ENCODE results near the gene FBXO11.

FBXO11 gene

GRCh38 chr2:47783486-47784351 is 122.6 kb downstream of the FBXO11 start:
- TF ChIP-seq CTCF (IDR thresholded peaks at IDR 0.05; ENCODE audit: low read length, missing control alignments): no peak
- H3K4me3 ChIP-seq (replicated peaks; ENCODE audit: low read depth, low read length): peak overlapping the region; percentile 82
- peak; percentile 43 for DNase-seq (ENCODE audit: low read depth)

- no peak for TF ChIP-seq CTCF (IDR thresholded peaks at IDR 0.05; ENCODE audit: low read length, missing control alignments)
- peak; percentile 88 for DNase-seq (ENCODE audit: low read depth)
- peak within 1 kb of the TSS; percentile 82 for H3K4me3 ChIP-seq (replicated peaks; ENCODE audit: low read depth, low read length)
Observed at GRCh38 chr2:47782671-47783485, 123.4 kb downstream of the FBXO11 start, which contains the start of gene MSH6. Gene MSH6, plus strand, starts transcription at chr2:47783145. Its CDS starts 89 bp downstream, at chr2:47783234.

- TF ChIP-seq CTCF (IDR thresholded peaks at IDR 0.05; ENCODE audit: low read length, missing control alignments): no peak
- peak overlapping the region; percentile 82 for H3K4me3 ChIP-seq (replicated peaks; ENCODE audit: low read depth, low read length)
- no peak for DNase-seq (ENCODE audit: low read depth)
Observed at GRCh38 chr2:47782381-47782670, 124.0 kb downstream of the FBXO11 start.

- TF ChIP-seq CTCF (IDR thresholded peaks at IDR 0.05; ENCODE audit: low read length, missing control alignments): no peak
- no peak for DNase-seq (ENCODE audit: low read depth)
Observed at GRCh38 chr2:47779426-47779790, 126.9 kb downstream of the FBXO11 start.

GRCh38 chr2:47778698-47779425 is 127.4 kb downstream of the FBXO11 start:
- no peak for TF ChIP-seq CTCF (IDR thresholded peaks at IDR 0.05; ENCODE audit: low read length, missing control alignments)
- DNase-seq (ENCODE audit: low read depth): no peak
- no peak overlapping the region for H3K4me3 ChIP-seq (replicated peaks; ENCODE audit: low read depth, low read length)

More at GRCh38 chr2:47779426-47779790, 126.9 kb downstream of the FBXO11 start:
- H3K4me3 ChIP-seq (replicated peaks; ENCODE audit: low read depth, low read length): no peak overlapping the region

GRCh38 chr2:47777277-47777937 is 128.9 kb downstream of the FBXO11 start:
- DNase-seq (ENCODE audit: low read depth): no peak
- no peak overlapping the region for H3K4me3 ChIP-seq (replicated peaks; ENCODE audit: low read depth, low read length)
- no peak for TF ChIP-seq CTCF (IDR thresholded peaks at IDR 0.05; ENCODE audit: low read length, missing control alignments)

All from fibroblast of pulmonary artery (primary cell).